Activated gamma-delta T cell treated with anti-CD3 and anti-CD28 coated beads, Interleukin-2, amount 50 U/mL, for 16 hours (primary cell): ENCODE data around the gene SCAPER.
"Not testable (repeated sequence)": the region's sequence is repeated elsewhere in the genome, so short reads cannot be mapped to it uniquely, and the experiment has no call there.

Experiments
- DNase-seq: peaks from one replicate; pipeline ENCODE4 v3.0.0-alpha.2; 2020; ENCODE audit warnings: low read depth

SCAPER gene

GRCh38 chr15:76772776-76773175, 132.4 kb downstream of the SCAPER start:
- DNase-seq = no peak

- DNase-seq = no peak
These were observed 141.1 kb downstream of the SCAPER start for GRCh38 chr15:76764004-76764403.

- DNase-seq = no peak
These were observed 141.6 kb downstream of the SCAPER start for GRCh38 chr15:76763554-76763953.

GRCh38 chr15:76756381-76756780, 148.8 kb downstream of the SCAPER start:
- DNase-seq = no peak

- DNase-seq = no peak
These were observed 151.4 kb downstream of the SCAPER start for GRCh38 chr15:76753771-76754170.

- no peak for DNase-seq
These were observed 152.0 kb downstream of the SCAPER start for GRCh38 chr15:76753131-76753530.

- DNase-seq = no peak
These were observed 152.6 kb downstream of the SCAPER start for GRCh38 chr15:76752549-76752948.

- DNase-seq = no peak
These were observed 167.6 kb downstream of the SCAPER start for GRCh38 chr15:76737573-76737972.

GRCh38 chr15:76732321-76732720, 172.8 kb downstream of the SCAPER start:
- DNase-seq = not testable (repeated sequence)

GRCh38 chr15:76730262-76730661, 174.9 kb downstream of the SCAPER start:
- no peak for DNase-seq

- DNase-seq = no peak
These were observed 186.3 kb downstream of the SCAPER start for GRCh38 chr15:76718863-76719262.

- no peak for DNase-seq
These were observed 190.2 kb downstream of the SCAPER start for GRCh38 chr15:76714950-76715349.

GRCh38 chr15:76711351-76711827, 193.8 kb downstream of the SCAPER start:
- DNase-seq = no peak

- DNase-seq = not testable (repeated sequence)
These were observed 201.1 kb downstream of the SCAPER start for GRCh38 chr15:76704032-76704431.

- no peak for DNase-seq
These were observed 208.3 kb downstream of the SCAPER start for GRCh38 chr15:76696840-76697239.

- not testable (repeated sequence) for DNase-seq
These were observed 212.6 kb downstream of the SCAPER start for GRCh38 chr15:76692546-76692945.

- DNase-seq = not testable (repeated sequence)
These were observed 217.5 kb downstream of the SCAPER start for GRCh38 chr15:76687592-76687991.

GRCh38 chr15:76684002-76684401, 221.1 kb downstream of the SCAPER start:
- no peak for DNase-seq

- DNase-seq = no peak
These were observed 222.3 kb downstream of the SCAPER start for GRCh38 chr15:76682833-76683232.

- DNase-seq = no peak
These were observed 222.9 kb downstream of the SCAPER start for GRCh38 chr15:76682259-76682658.

- DNase-seq = no peak
These were observed 226.4 kb downstream of the SCAPER start for GRCh38 chr15:76678766-76679165.

- DNase-seq = no peak
These were observed 230.3 kb downstream of the SCAPER start for GRCh38 chr15:76674883-76675282.

- no peak for DNase-seq
These were observed 235.5 kb downstream of the SCAPER start for GRCh38 chr15:76669521-76670207.

- DNase-seq = no peak
These were observed 236.2 kb downstream of the SCAPER start for GRCh38 chr15:76668900-76669299.
